Thyroid gland (tissue), 4 donors: ENCODE measurements around the gene CYP2S1. TPM values are rescaled to one million over a fixed set of nuclear protein-coding genes. Genes with fewer than 3 reads are reported as not detected.
"Not testable (repeated sequence)": the region's sequence is repeated elsewhere in the genome, so short reads cannot be mapped to it uniquely, and the experiment has no call there.

Experiments used
- DNase-seq, 2 donors: peaks; one replicate each; pipeline ENCODE4 v3.0.0-alpha.2; 2019
- H3K27ac ChIP-seq, 3 donors: fragments of 200-600 bp; sonication (generic); 1 replicate in 2 of 3; 2 replicates in 1 of 3; pipeline ENCODE4 v1.5.1; 2016 to 2019; ENCODE audit warnings: mild to moderate bottlenecking in 1 of 3, moderate library complexity in 1 of 3
- H3K27me3 ChIP-seq: fragments of 200-600 bp; sonication (generic); one replicate; pipeline ENCODE4 v1.5.1; 2019
- H3K36me3 ChIP-seq, 2 donors: fragments of 200-600 bp; sonication (generic); one replicate each; pipeline ENCODE4 v1.5.1; 2016 to 2019
- H3K4me1 ChIP-seq, 2 donors: fragments of 200-600 bp; sonication (generic); one replicate each; pipeline ENCODE4 v1.5.1; 2017 to 2019
- H3K4me3 ChIP-seq, 3 donors: fragments of 200-600 bp; sonication (generic); replicated peaks in 1 of 3; 1 replicate in 2 of 3; 2 replicates in 1 of 3; pipeline ENCODE4 v1.5.1; 2016; ENCODE audit warnings: mild to moderate bottlenecking in 1 of 3
- H3K9me3 ChIP-seq: fragments of 200-600 bp; sonication (generic); one replicate; pipeline ENCODE4 v1.5.1; 2017
- CTCF ChIP-seq, 6 experiments: fragments of 200-600 bp in 3 of 6; fragments of 450-650 bp in 3 of 6; sonication (generic) in 3 of 6; IDR thresholded peaks; one replicate each; pipeline ENCODE4 v1.5.1; 2016 to 2019; ENCODE audit warnings: antibody characterized with exemption in 6 of 6, mild to moderate bottlenecking in 2 of 6, inconsistent platforms in 1 of 6, moderate library complexity in 1 of 6
- POLR2A ChIP-seq, 2 donors: fragments of 450-650 bp; IDR thresholded peaks; one replicate each; pipeline ENCODE4 v1.6.1; 2017; ENCODE audit warnings: antibody characterized with exemption in 2 of 2, mild to moderate bottlenecking in 2 of 2, moderate library complexity in 1 of 2
- WGBS, 2 donors: methylation state at CpG; one replicate each; pipeline ENCODE4 v1.1.5; 2017; 5-methylcytosine and 5-hydroxymethylcytosine counted together
- intact Hi-C: fragments of 100-400 bp; cut with DNase I; formaldehyde crosslinking; loops from one replicate; pipeline ENCODE4 v1.15.1; 2023
- total RNA-seq, 4 donors: library from RNA; depleted of rRNA; stranded (reverse); fragments of >200 nt; gene quantifications; one replicate each; pipeline ENCODE4 v1.2.3, GENCODE V29; 2016

CYP2S1 gene
- total RNA-seq, 4 donors from 2014 or later: 1.0 to 2.3 (median 1.0) TPM; not detected in 1

DNA sequence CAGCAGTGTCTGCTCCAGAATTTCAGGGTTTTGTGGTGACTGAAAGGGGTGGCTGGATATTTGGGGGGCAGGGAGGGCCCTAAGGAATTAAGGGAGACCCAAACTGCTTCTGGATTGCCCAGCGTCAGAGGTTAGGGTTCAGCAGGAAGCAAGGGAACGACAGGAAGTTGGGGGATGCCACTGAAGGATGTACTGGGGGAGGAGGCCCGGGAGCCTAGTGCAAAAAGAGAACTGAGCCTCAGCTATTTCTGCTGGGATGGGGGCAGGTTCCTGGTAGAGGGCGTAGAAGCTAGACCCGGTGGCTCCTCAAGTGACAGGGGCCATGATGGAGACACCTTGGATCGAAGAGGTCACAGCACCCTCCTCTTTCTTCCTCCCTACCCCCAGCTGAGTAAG is 1.1 kb downstream of the CYP2S1 start:
- intact Hi-C loops: no loop called here
- H3K4me3 ChIP-seq: no peak overlapping the region
- H3K27ac ChIP-seq: no peak overlapping the region
- no peaks in the 10 kb centered on the region for H3K27me3 ChIP-seq
- H3K9me3 ChIP-seq: no peaks in the 10 kb centered on the region
- 63 to 67% methylated on average over 6 of the region's 6 CpGs for WGBS, 2 donors
- no peak for TF ChIP-seq POLR2A (IDR thresholded peaks at IDR 0.05)
- no peak for TF ChIP-seq CTCF (IDR thresholded peaks at IDR 0.05)
- H3K36me3 ChIP-seq: no peaks in the 10 kb centered on the region
- DNase-seq: no peak
- no peaks in the 10 kb centered on the region for H3K4me1 ChIP-seq

DNA sequence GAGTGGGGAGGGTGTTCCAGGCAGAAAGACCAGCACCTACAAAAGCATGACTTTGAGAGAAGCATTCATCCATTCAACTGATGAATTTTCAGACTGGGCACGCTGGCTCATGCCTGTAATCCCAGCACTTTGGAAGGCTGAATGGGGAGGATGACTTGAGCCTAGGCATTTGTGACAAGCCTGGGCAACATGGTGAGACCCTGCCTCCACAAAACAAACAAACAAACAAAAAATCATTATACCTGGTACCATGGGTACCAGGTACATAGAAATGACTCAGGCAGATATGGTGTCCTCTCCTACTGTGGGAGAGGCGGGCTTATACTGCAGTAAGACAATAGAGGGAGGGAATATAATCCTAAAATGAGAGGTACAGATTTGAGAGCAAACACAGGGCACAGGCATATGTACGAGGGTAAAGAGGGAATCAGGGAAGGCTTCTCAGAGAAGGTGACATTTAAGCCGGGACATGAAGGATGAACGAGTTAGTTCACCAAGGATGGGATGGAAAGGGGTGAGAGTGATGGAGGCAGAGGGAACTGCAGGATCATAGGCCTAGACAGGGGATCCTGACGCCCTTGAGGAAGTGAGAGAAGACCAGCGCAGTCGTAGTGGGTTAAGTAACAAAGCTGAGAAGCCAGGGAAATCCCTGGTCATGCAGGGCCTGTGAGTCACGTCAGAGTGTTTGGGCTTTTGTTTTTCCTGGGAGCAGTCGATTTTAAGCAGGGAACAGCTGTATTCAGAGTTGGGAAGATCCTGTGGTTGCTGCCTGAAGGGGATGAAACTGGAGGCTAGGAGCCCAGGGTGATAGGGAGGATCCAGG is 2.9 kb downstream of the CYP2S1 start:
- 76 to 81% methylated on average over 10 of the region's 10 CpGs for WGBS, 2 donors
- no peaks in the 10 kb centered on the region for H3K27me3 ChIP-seq
- intact Hi-C loops: no loop called here
- no peak overlapping the region for H3K4me3 ChIP-seq
- no peak overlapping the region for H3K27ac ChIP-seq
- H3K9me3 ChIP-seq: no peaks in the 10 kb centered on the region
- no peak for DNase-seq
- TF ChIP-seq CTCF (IDR thresholded peaks at IDR 0.05): no peak
- no peak for TF ChIP-seq POLR2A (IDR thresholded peaks at IDR 0.05)
- no peaks in the 10 kb centered on the region for H3K4me1 ChIP-seq
- H3K36me3 ChIP-seq: no peaks in the 10 kb centered on the region

DNA sequence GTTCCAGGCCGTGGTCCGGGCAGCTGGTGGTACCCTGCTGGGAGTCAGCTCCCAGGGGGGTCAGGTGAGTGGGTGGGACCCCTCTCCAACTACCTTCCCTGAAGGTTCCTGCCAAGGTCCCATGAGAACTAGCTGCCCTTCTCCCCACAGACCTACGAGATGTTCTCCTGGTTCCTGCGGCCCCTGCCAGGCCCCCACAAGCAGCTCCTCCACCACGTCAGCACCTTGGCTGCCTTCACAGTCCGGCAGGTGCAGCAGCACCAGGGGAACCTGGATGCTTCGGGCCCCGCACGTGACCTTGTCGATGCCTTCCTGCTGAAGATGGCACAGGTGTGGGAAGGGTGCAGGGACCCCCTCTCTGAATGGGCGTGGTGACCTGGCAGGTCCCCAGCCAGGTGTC is 5.5 kb downstream of the CYP2S1 start:
- DNase-seq: no peak
- no peak overlapping the region for H3K4me3 ChIP-seq
- WGBS, 2 donors: 78 to 85% methylated on average over 9 to 11 of the region's 11 CpGs
- TF ChIP-seq POLR2A (IDR thresholded peaks at IDR 0.05): no peak
- TF ChIP-seq CTCF (IDR thresholded peaks at IDR 0.05): no peak
- H3K36me3 ChIP-seq: no peaks in the 10 kb centered on the region
- H3K4me1 ChIP-seq: no peaks in the 10 kb centered on the region
- no peak overlapping the region for H3K27ac ChIP-seq
- H3K27me3 ChIP-seq: no peaks in the 10 kb centered on the region
- H3K9me3 ChIP-seq: no peaks in the 10 kb centered on the region
- intact Hi-C loops: no loop called here

DNA sequence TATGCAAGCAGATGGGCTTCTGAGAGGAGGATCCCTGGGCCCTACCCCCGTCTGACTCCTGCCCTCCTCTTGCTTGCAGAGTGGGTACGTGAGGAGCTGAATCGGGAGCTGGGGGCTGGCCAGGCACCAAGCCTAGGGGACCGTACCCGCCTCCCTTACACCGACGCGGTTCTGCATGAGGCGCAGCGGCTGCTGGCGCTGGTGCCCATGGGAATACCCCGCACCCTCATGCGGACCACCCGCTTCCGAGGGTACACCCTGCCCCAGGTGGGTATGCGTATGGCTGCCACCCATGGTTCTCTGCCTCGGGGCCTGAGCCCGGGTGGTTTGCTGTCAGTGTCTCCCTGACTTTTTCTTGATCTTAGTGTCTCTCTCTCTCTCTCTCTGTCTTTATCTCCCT is 10.4 kb downstream of the CYP2S1 start:
- no peaks in the 10 kb centered on the region for H3K27me3 ChIP-seq
- H3K4me1 ChIP-seq: no peaks in the 10 kb centered on the region
- H3K36me3 ChIP-seq: no peaks in the 10 kb centered on the region
- WGBS, 2 donors: 88 to 89% methylated on average over 18 of the region's 18 CpGs
- H3K4me3 ChIP-seq: no peak overlapping the region
- intact Hi-C loops: loop anchor here (5.0 to 10.0 kb wide), 3 partner anchors 59 to 231 kb away; partner anchors contain the start of genes DMAC2 and HNRNPUL1
- no peak overlapping the region for H3K27ac ChIP-seq
- no peaks in the 10 kb centered on the region for H3K9me3 ChIP-seq
- no peak for DNase-seq
- TF ChIP-seq POLR2A (IDR thresholded peaks at IDR 0.05): no peak
- no peak for TF ChIP-seq CTCF (IDR thresholded peaks at IDR 0.05)

- intact Hi-C loops: loop anchor here (5.0 to 10.0 kb wide), 3 partner anchors 58 to 230 kb away; partner anchors contain the start of genes DMAC2 and HNRNPUL1
- H3K4me3 ChIP-seq, H3K4me1 ChIP-seq, H3K36me3 ChIP-seq, H3K9me3 ChIP-seq, H3K27me3 ChIP-seq, H3K27ac ChIP-seq: not testable (repeated sequence)
- peak; percentile 61 to 92 (median 70) for TF ChIP-seq CTCF (IDR thresholded peaks at IDR 0.05)
- 27 to 32% methylated on average over 7 of the region's 7 CpGs for WGBS, 2 donors
- peak; percentile 74 to 78 for DNase-seq
Observed at GRCh38 chr19:41204338-41204737, 11.3 kb downstream of the CYP2S1 start.
